HEK293 (cell line): ENCODE measurements around the gene HES2.
A peak's percentile ranks its signal among the peaks of the same experiment; 100 is the strongest.

Source experiments
- AEBP2 ChIP-seq: fragments of 450-650 bp; formaldehyde crosslinking; IDR thresholded peaks from 2 replicates; pipeline ENCODE4 v1.5.1; 2016; ENCODE audit warnings: missing biosample characterization, missing genetic modification characterization, borderline replicate concordance
- HOXC10 ChIP-seq: sonication (generic); formaldehyde crosslinking; IDR thresholded peaks from 2 replicates; pipeline ENCODE4 v1.8.1; 2023; ENCODE audit warnings: mild to moderate bottlenecking, missing genetic modification reagents
- IKZF3 ChIP-seq: fragments of 450-650 bp; IDR thresholded peaks from 2 replicates; pipeline ENCODE4 v1.5.0; 2018; ENCODE audit warnings: missing biosample characterization, mild to moderate bottlenecking, missing genetic modification characterization, moderate library complexity
- KLF17 ChIP-seq: fragments of 450-650 bp; formaldehyde crosslinking; IDR thresholded peaks from 2 replicates; pipeline ENCODE4 v1.5.1; 2016; ENCODE audit warnings: missing biosample characterization, missing genetic modification characterization
- PATZ1 ChIP-seq: fragments of 450-650 bp; formaldehyde crosslinking; IDR thresholded peaks from 2 replicates; pipeline ENCODE4 v1.5.1; 2016; ENCODE audit warnings: missing biosample characterization, missing genetic modification characterization
- PRDM10 ChIP-seq: fragments of 450-650 bp; formaldehyde crosslinking; IDR thresholded peaks from 2 replicates; pipeline ENCODE4 v1.5.1; 2016; ENCODE audit warnings: missing biosample characterization, missing genetic modification characterization
- ZFP41 ChIP-seq: fragments of 450-650 bp; formaldehyde crosslinking; IDR thresholded peaks from 2 replicates; pipeline ENCODE4 v1.5.1; 2016; ENCODE audit warnings: missing biosample characterization, missing genetic modification characterization, borderline replicate concordance
- ZNF121 ChIP-seq: fragments of 450-650 bp; formaldehyde crosslinking; IDR thresholded peaks from 2 replicates; pipeline ENCODE4 v1.5.1; 2016; ENCODE audit warnings: missing biosample characterization, missing genetic modification characterization
- ZNF132 ChIP-seq: fragments of 450-650 bp; formaldehyde crosslinking; IDR thresholded peaks from 2 replicates; pipeline ENCODE4 v1.5.1; 2017; ENCODE audit warnings: missing biosample characterization, missing genetic modification characterization, borderline replicate concordance
- ZNF214 ChIP-seq: fragments of 450-650 bp; formaldehyde crosslinking; IDR thresholded peaks from 2 replicates; pipeline ENCODE4 v1.5.1; 2017; ENCODE audit warnings: missing biosample characterization, mild to moderate bottlenecking, missing genetic modification characterization, borderline replicate concordance
- ZNF223 ChIP-seq: fragments of 450-650 bp; formaldehyde crosslinking; IDR thresholded peaks from 2 replicates; pipeline ENCODE4 v1.5.1; 2016; ENCODE audit warnings: missing biosample characterization, missing genetic modification characterization
- ZNF23 ChIP-seq: fragments of 450-650 bp; formaldehyde crosslinking; IDR thresholded peaks from 2 replicates; pipeline ENCODE4 v1.5.1; 2016; ENCODE audit warnings: missing biosample characterization, missing genetic modification characterization, borderline replicate concordance
- ZNF239 ChIP-seq: fragments of 450-650 bp; formaldehyde crosslinking; IDR thresholded peaks from 2 replicates; pipeline ENCODE4 v1.5.1; 2016; ENCODE audit warnings: missing biosample characterization, missing genetic modification characterization
- ZNF248 ChIP-seq: fragments of 450-650 bp; formaldehyde crosslinking; IDR thresholded peaks from 2 replicates; pipeline ENCODE4 v1.5.1; 2017; ENCODE audit warnings: missing biosample characterization, missing genetic modification characterization
- ZNF302 ChIP-seq: fragments of 450-650 bp; formaldehyde crosslinking; IDR thresholded peaks from 2 replicates; pipeline ENCODE4 v1.5.1; 2016; ENCODE audit warnings: missing biosample characterization, missing genetic modification characterization, low read depth
- ZNF404 ChIP-seq: fragments of 450-650 bp; formaldehyde crosslinking; IDR thresholded peaks from 2 replicates; pipeline ENCODE4 v1.5.1; 2017; ENCODE audit warnings: missing biosample characterization, missing genetic modification characterization
- ZNF529 ChIP-seq: fragments of 450-650 bp; formaldehyde crosslinking; IDR thresholded peaks from 2 replicates; pipeline ENCODE4 v1.5.1; 2017; ENCODE audit warnings: missing genetic modification characterization, missing biosample characterization; ENCODE audit not compliant: insufficient replicate concordance
- ZNF621 ChIP-seq: fragments of 450-650 bp; formaldehyde crosslinking; IDR thresholded peaks from 2 replicates; pipeline ENCODE4 v1.5.1; 2017; ENCODE audit warnings: missing biosample characterization, missing genetic modification characterization
- ZNF623 ChIP-seq: fragments of 450-650 bp; formaldehyde crosslinking; IDR thresholded peaks from 2 replicates; pipeline ENCODE4 v1.5.1; 2016; ENCODE audit warnings: missing biosample characterization, missing genetic modification characterization
- TF ChIP-seq, protein P1 (sequence below): fragments of 450-650 bp; formaldehyde crosslinking; IDR thresholded peaks from 2 replicates; pipeline ENCODE4 v1.5.1; 2017; ENCODE audit warnings: missing biosample characterization, missing genetic modification characterization
- TF ChIP-seq, protein P2 (sequence below): fragments of 450-650 bp; formaldehyde crosslinking; conservative IDR thresholded peaks from 2 replicates; pipeline ENCODE4 v1.5.1; 2016; ENCODE audit warnings: low read depth, missing biosample characterization, missing genetic modification characterization
- TF ChIP-seq, protein P3 (sequence below): fragments of 450-650 bp; formaldehyde crosslinking; IDR thresholded peaks from 2 replicates; pipeline ENCODE4 v1.5.1; 2016; ENCODE audit warnings: missing biosample characterization, missing genetic modification characterization

The HES2 gene

DNA sequence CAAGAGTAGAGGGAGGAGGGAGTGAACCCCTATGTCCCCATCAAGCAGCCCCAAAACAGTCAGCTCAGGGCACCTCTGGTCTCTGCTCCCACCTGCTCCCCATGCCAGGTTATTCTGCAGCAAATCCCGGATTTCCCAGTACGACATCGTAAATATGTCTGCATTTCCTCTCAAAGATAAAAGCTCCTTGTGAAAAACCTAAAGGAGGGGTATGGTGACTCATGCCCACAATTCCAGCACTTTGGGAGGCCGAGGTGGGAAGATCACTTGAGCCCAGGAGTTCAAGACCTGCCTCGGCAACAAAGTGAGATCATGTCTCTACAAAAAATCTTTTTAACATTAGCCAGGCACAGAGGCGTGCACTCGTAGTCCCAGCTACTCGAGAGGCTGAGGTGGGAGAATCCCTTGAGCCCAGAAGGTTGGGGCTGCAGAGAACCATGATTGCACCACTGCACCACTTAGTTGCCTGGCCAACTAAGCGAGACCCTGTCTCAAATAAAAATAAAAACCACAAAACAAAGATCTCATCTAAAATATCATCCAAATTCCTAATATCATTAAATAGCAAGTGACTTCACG is 33.3 kb downstream of the HES2 start (continued):
- peak; percentile 25; the same call in 1 of the 2 replicates for TF ChIP-seq PRDM10 (tag by site-specific recombination)
- TF ChIP-seq ZNF623 (tag by site-specific recombination) = no peak
- no peak for TF ChIP-seq ZNF248 (tag by site-specific recombination)
- TF ChIP-seq ZNF214 = no peak
- no peak for TF ChIP-seq ZNF239 (tag by site-specific recombination)
- TF ChIP-seq ZNF223 (tag by site-specific recombination) = no peak
- TF ChIP-seq HOXC10 (CRISPR knock-in tag) = no peak
- no peak for TF ChIP-seq ZNF132 (tag by site-specific recombination)
- peak; percentile 52; the same call in 1 of the 2 replicates for TF ChIP-seq PATZ1 (tag by site-specific recombination)
- TF ChIP-seq IKZF3 = peak; percentile 83
- no peak for TF ChIP-seq AEBP2 (tag by site-specific recombination)
- TF ChIP-seq ZNF621 (tag by site-specific recombination) = no peak
- TF ChIP-seq, protein P1, sequence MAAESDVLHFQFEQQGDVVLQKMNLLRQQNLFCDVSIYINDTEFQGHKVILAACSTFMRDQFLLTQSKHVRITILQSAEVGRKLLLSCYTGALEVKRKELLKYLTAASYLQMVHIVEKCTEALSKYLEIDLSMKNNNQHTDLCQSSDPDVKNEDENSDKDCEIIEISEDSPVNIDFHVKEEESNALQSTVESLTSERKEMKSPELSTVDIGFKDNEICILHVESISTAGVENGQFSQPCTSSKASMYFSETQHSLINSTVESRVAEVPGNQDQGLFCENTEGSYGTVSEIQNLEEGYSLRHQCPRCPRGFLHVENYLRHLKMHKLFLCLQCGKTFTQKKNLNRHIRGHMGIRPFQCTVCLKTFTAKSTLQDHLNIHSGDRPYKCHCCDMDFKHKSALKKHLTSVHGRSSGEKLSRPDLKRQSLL (tag by site-specific recombination) = no peak
- no peak for TF ChIP-seq ZFP41
- TF ChIP-seq, protein P2, sequence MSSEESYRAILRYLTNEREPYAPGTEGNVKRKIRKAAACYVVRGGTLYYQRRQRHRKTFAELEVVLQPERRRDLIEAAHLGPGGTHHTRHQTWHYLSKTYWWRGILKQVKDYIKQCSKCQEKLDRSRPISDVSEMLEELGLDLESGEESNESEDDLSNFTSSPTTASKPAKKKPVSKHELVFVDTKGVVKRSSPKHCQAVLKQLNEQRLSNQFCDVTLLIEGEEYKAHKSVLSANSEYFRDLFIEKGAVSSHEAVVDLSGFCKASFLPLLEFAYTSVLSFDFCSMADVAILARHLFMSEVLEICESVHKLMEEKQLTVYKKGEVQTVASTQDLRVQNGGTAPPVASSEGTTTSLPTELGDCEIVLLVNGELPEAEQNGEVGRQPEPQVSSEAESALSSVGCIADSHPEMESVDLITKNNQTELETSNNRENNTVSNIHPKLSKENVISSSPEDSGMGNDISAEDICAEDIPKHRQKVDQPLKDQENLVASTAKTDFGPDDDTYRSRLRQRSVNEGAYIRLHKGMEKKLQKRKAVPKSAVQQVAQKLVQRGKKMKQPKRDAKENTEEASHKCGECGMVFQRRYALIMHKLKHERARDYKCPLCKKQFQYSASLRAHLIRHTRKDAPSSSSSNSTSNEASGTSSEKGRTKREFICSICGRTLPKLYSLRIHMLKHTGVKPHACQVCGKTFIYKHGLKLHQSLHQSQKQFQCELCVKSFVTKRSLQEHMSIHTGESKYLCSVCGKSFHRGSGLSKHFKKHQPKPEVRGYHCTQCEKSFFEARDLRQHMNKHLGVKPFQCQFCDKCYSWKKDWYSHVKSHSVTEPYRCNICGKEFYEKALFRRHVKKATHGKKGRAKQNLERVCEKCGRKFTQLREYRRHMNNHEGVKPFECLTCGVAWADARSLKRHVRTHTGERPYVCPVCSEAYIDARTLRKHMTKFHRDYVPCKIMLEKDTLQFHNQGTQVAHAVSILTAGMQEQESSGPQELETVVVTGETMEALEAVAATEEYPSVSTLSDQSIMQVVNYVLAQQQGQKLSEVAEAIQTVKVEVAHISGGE (tag by site-specific recombination) = no peak
- TF ChIP-seq ZNF404 (tag by site-specific recombination) = no peak
- TF ChIP-seq ZNF23 (tag by site-specific recombination) = no peak
- TF ChIP-seq ZNF302 (tag by site-specific recombination) = no peak
- TF ChIP-seq ZNF529 (tag by site-specific recombination) = no peak
- peak; percentile 52; the same call in 1 of the 2 replicates for TF ChIP-seq ZNF121 (tag by site-specific recombination)
- TF ChIP-seq, protein P3, sequence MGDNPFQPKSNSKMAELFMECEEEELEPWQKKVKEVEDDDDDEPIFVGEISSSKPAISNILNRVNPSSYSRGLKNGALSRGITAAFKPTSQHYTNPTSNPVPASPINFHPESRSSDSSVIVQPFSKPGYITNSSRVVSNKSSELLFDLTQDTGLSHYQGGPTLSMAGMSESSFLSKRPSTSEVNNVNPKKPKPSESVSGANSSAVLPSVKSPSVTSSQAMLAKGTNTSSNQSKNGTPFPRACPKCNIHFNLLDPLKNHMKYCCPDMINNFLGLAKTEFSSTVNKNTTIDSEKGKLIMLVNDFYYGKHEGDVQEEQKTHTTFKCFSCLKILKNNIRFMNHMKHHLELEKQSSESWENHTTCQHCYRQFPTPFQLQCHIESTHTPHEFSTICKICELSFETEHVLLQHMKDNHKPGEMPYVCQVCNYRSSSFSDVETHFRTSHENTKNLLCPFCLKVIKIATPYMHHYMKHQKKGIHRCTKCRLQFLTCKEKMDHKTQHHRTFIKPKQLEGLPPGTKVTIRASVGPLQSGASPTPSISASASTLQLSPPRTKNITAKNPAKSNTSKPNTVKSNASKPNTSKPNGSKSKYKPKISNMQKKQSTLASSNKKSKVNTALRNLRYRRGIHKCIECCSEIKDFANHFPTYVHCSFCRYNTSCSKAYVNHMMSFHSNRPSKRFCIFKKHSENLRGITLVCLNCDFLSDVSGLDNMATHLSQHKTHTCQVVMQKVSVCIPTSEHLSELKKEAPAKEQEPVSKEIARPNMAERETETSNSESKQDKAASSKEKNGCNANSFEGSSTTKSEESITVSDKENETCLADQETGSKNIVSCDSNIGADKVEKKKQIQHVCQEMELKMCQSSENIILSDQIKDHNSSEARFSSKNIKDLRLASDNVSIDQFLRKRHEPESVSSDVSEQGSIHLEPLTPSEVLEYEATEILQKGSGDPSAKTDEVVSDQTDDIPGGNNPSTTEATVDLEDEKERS (tag by site-specific recombination) = no peak
- peak; percentile 82; the same call in 1 of the 2 replicates for TF ChIP-seq KLF17
